Esophagus squamous epithelium (tissue), 5 donors: ENCODE results near the gene RPL32. TPM values are rescaled to one million over a fixed set of nuclear protein-coding genes. Genes with fewer than 3 reads are reported as not detected.
"Not testable (repeated sequence)": the region's sequence is repeated elsewhere in the genome, so short reads cannot be mapped to it uniquely, and the experiment has no call there.

ENCODE experiments used
- DNase-seq: peaks from one replicate; lab custom pipeline; 2025; lab: John Stamatoyannopoulos, UW
- H3K27ac ChIP-seq, 4 donors: fragments of 200-600 bp; sonication (generic); one replicate each; pipeline ENCODE4 v1.5.1; 2016 to 2019; ENCODE audit warnings: mild to moderate bottlenecking in 1 of 4
- H3K27me3 ChIP-seq, 4 donors: fragments of 200-600 bp; sonication (generic); 1 replicate in 3 of 4; 2 replicates in 1 of 4; pipeline versions ENCODE4 v1.5.1 to v1.6.0; 2017 to 2021; ENCODE audit warnings: antibody characterized with exemption in 1 of 4
- H3K36me3 ChIP-seq, 3 donors: fragments of 200-600 bp; sonication (generic); one replicate each; pipeline ENCODE4 v1.5.1; 2016 to 2019
- H3K4me1 ChIP-seq, 3 donors: fragments of 200-600 bp; sonication (generic); one replicate each; pipeline ENCODE4 v1.5.1; 2017 to 2019
- H3K4me3 ChIP-seq, 4 donors: fragments of 200-600 bp; sonication (generic); 1 replicate in 3 of 4; 2 replicates in 1 of 4; pipeline ENCODE4 v1.5.1; 2016 to 2019; ENCODE audit warnings: mild to moderate bottlenecking in 2 of 4, moderate library complexity in 1 of 4
- H3K9me3 ChIP-seq, 3 donors: fragments of 200-600 bp; sonication (generic); one replicate each; pipeline ENCODE4 v1.5.1; 2016 to 2019
- POLR2A ChIP-seq, 4 donors: fragments of 450-650 bp; IDR thresholded peaks; one replicate each; pipeline ENCODE4 v1.6.1; 2017; ENCODE audit warnings: antibody characterized with exemption in 4 of 4, mild to moderate bottlenecking in 4 of 4, moderate library complexity in 3 of 4
- WGBS, 2 donors: methylation state at CpG; one replicate each; pipeline ENCODE4 v1.1.5; 2018; 5-methylcytosine and 5-hydroxymethylcytosine counted together
- intact Hi-C: fragments of 100-400 bp; cut with DNase I; formaldehyde crosslinking; loops from one replicate; pipeline ENCODE4 v1.15.0; 2022
- total RNA-seq, 4 donors: library from RNA; depleted of rRNA; stranded (reverse); fragments of >200 nt; gene quantifications; one replicate each; pipeline ENCODE4 v1.1.0, GENCODE V29; 2016
- TF ChIP-seq, protein P1 (sequence below), 6 experiments: fragments of 450-650 bp in 4 of 6; fragments of 200-600 bp in 2 of 6; sonication (generic) in 2 of 6; IDR thresholded peaks; one replicate each; pipeline ENCODE4 v1.5.1; 2016 to 2019; ENCODE audit warnings: antibody characterized with exemption in 6 of 6, mild to moderate bottlenecking in 4 of 6, moderate library complexity in 4 of 6
- donor health status: DM: yes; HTN: yes; CAD: no.

RPL32 gene
- total RNA-seq, 4 donors from 2014 or later, result 657 to 937 (median 873) TPM

DNA sequence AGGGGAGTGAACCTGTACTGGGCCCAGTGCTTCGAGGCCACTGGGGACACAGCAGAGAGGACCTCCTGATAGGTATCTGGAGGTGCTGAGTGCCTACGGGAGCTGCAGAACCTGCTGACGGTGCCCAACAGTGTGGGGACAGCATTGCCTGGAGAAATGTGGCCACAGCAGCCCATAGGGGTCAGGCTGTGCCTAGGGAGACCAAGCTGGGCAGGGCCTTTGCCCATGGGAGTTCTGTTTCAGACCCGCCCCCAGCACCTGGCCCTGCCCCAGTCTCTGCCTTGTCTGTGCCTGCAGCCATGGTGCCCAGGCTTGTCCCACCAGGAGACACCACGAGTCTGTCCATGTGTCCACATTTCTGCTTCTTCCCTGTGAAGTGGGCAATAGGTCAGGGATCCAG, 15.3 kb upstream of the RPL32 start:
- H3K9me3 ChIP-seq, result no peaks in the 10 kb centered on the region
- H3K27me3 ChIP-seq, result no peaks in the 10 kb centered on the region
- H3K36me3 ChIP-seq, result no peaks in the 10 kb centered on the region
- no peak overlapping the region for H3K27ac ChIP-seq
- intact Hi-C loops, result no loop called here
- no peak overlapping the region for H3K4me3 ChIP-seq
- TF ChIP-seq, protein P1, sequence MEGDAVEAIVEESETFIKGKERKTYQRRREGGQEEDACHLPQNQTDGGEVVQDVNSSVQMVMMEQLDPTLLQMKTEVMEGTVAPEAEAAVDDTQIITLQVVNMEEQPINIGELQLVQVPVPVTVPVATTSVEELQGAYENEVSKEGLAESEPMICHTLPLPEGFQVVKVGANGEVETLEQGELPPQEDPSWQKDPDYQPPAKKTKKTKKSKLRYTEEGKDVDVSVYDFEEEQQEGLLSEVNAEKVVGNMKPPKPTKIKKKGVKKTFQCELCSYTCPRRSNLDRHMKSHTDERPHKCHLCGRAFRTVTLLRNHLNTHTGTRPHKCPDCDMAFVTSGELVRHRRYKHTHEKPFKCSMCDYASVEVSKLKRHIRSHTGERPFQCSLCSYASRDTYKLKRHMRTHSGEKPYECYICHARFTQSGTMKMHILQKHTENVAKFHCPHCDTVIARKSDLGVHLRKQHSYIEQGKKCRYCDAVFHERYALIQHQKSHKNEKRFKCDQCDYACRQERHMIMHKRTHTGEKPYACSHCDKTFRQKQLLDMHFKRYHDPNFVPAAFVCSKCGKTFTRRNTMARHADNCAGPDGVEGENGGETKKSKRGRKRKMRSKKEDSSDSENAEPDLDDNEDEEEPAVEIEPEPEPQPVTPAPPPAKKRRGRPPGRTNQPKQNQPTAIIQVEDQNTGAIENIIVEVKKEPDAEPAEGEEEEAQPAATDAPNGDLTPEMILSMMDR (IDR thresholded peaks at IDR 0.05), result no peak
- TF ChIP-seq POLR2A (IDR thresholded peaks at IDR 0.05), result no peak
- no peak for DNase-seq
- WGBS, 2 donors, result 77% methylated on average over 2 of the region's 5 CpGs; no CpG with 5 or more reads in 1 of the 2 donors
- H3K4me1 ChIP-seq, result peaks cover 0 to 5% (median 0%) of the 10 kb centered on the region in 3 donors

DNA sequence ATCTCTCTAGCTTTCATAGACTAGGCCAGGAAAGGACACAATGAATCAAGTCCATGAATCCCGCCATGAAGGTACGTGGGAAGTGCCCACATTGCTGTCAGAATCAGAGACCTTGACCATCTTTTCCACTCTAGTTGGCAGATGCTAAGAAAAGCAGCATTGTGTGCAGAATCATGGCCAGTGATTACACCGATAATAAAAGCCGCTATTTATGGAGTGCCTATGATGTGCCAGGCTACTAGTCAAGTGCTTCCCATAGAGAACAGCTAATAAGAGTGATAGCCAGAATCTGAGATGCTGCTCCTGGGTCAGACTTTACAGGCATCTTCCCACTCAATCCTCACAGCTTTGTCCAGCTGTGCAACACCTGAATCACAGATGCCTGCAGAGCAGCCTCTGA, 13.2 kb upstream of the RPL32 start:
- WGBS, 2 donors, result 80 to 100% methylated on average over 4 of the region's 4 CpGs

DNA sequence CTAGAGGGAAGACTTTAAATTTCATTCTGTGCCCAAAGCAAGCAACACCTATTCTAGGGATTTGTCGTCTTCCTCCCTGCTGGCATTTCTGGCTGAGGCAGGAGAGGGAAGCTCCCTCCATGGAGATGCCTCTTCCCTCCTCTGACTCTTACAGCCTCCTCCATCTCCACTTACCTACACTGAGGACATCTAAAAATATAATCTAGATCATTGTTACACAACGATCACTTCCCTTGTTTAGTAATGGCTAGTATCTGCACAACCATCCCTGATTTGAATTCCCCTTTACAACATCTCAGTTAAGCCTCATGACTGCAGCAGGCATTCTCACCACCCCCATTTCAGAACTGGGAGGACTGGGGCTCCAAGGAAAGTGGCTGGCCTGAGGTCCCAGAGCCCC, 12.5 kb upstream of the RPL32 start:
- WGBS, 2 donors, result 65 to 68% methylated on average over 2 of the region's 2 CpGs
- intact Hi-C loops, H3K4me3 ChIP-seq, H3K9me3 ChIP-seq, H3K4me1 ChIP-seq, DNase-seq, H3K27me3 ChIP-seq, H3K36me3 ChIP-seq, H3K27ac ChIP-seq: not testable (repeated sequence)

More for the DNA sequence above, 13.2 kb upstream of the RPL32 start:
- Histone ChIP-seq H3K9me3 (no peaks in the 10 kb centered on the region), H3K4me1 (peaks cover 0 to 5% (median 0%) of the 10 kb centered on the region in 3 donors), H3K4me3 (no peak overlapping the region), H3K27me3 (peaks cover 0 to 5% (median 0%) of the 10 kb centered on the region in 4 donors), H3K27ac (no peak overlapping the region), H3K36me3 (no peaks in the 10 kb centered on the region)
- intact Hi-C loops, result no loop called here
- DNase-seq, result no peak
- TF ChIP-seq, protein P1 (IDR thresholded peaks at IDR 0.05), result no peak
- TF ChIP-seq POLR2A (IDR thresholded peaks at IDR 0.05), result no peak

DNA sequence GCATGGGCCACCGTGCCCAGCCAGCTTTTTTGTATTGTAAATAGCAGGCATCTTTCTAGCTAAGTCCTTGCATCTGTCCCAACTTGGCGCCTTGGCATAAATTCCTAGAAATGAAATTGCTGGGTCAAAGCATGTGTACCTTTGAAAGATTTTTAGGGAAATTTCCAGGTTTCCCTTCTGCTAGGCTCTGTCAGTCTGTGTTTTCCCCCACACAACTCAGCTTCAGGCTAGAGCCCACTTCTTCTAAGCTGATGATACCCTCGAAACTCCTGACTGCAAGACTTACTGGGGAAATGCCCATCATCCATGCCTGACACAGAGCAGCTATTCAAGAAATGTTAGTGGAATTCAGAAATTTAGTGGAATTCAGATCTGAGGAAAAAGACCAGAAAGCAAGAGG, 10.8 kb upstream of the RPL32 start:
- DNase-seq, result no peak
- Histone ChIP-seq H3K27me3 (peaks cover 0 to 5% (median 0%) of the 10 kb centered on the region in 4 donors), H3K4me1 (peaks cover 0 to 5% (median 0%) of the 10 kb centered on the region in 3 donors), H3K36me3 (no peaks in the 10 kb centered on the region), H3K9me3 (no peaks in the 10 kb centered on the region), H3K27ac (no peak overlapping the region), H3K4me3 (no peak overlapping the region)
- WGBS, 2 donors, result 61 to 63% methylated on average over 3 of the region's 3 CpGs
- TF ChIP-seq, protein P1 (IDR thresholded peaks at IDR 0.05), result no peak
- no peak for TF ChIP-seq POLR2A (IDR thresholded peaks at IDR 0.05)
- intact Hi-C loops, result no loop called here

DNA sequence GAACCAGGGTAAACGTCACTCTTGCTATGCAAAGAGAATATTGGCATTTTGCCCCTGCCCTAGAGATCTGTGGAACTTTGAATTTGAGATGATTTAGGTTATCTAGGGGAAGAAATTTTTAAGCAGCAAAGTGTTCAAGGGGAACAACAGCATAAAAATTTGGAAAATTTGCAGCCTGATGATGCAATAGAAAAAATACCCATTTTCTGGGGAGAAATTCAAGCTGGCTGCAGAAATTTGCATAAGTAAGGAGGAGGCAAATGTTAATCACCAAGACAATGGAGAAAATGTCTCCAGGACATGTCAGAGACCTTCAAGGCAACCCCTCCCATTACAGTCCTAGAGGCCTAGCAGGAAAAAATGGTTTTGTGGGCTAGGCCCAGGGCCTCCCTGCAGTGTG, 4.4 kb upstream of the RPL32 start:
- no peak overlapping the region for H3K27ac ChIP-seq
- TF ChIP-seq POLR2A (IDR thresholded peaks at IDR 0.05), result no peak
- TF ChIP-seq, protein P1 (IDR thresholded peaks at IDR 0.05), result no peak
- H3K27me3 ChIP-seq, result peaks cover 0 to 5% (median 0%) of the 10 kb centered on the region in 4 donors
- H3K36me3 ChIP-seq, result no peaks in the 10 kb centered on the region
- intact Hi-C loops, result loop anchor here (10.0 kb wide), 1 partner anchor 141 kb away; no protein-coding TSS in a partner anchor
- no peaks in the 10 kb centered on the region for H3K9me3 ChIP-seq
- DNase-seq, result no peak
- H3K4me3 ChIP-seq, result no peak overlapping the region
- peaks cover 0 to 5% (median 3%) of the 10 kb centered on the region in 3 donors for H3K4me1 ChIP-seq
- 37 to 44% methylated on average over 1 of the region's 1 CpG for WGBS, 2 donors
